ENCODE measurements around the gene CSK.

Gene CSK

DNA sequence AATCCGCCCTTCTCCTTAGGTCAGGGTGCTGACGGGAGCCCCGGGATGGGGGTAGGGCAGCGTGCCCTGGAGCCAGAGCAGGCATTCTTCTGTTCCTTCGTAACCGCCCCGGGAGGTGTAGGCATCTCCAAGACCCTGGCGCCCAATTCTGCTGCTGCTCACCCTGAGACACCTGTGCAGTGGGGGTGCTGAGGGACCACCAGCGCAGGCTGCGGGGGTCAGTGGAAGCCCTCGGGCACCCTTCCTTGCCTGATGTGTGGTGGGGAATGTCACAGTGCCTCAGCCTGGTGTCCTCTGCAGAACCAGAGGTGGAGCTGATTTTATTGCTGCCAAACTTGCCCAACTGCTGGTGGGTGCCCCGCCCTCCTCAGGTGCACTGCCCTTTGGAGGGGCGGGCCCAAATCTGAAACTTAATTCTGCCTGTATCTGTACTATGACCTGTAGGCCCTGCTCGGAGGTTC, 7.3 kb downstream of the CSK start:
- H3K23ac ChIP-seq (ENCODE audit: low read length), result no peak overlapping the region
- no CpG with 5 or more reads among the region's 14 CpGs for WGBS (ENCODE audit: extremely low coverage, insufficient coverage, insufficient read length)
- no peak overlapping the region for H2BK5ac ChIP-seq (ENCODE audit: low read depth, low read length, poor library complexity)
- no peak for DNase-seq
- H3K27me3 ChIP-seq (ENCODE audit: insufficient read depth, low read length), result no peaks in the 10 kb centered on the region
- peaks cover 1% of the 10 kb centered on the region for H3K9me3 ChIP-seq (ENCODE audit: insufficient read depth, low read depth, low read length)
- no peak overlapping the region for H4K91ac ChIP-seq (ENCODE audit: low read depth, low read length)
- no peak overlapping the region for H4K12ac ChIP-seq (ENCODE audit: low read depth, low read length)
- H2BK12ac ChIP-seq (ENCODE audit: low read length), result no peak overlapping the region
- peaks cover 3 to 8% of the 10 kb centered on the region in 2 experiments for H3K36me3 ChIP-seq (ENCODE audit: control insufficient read depth in 1 of 2, insufficient read depth in 2 of 2, low read length in 2 of 2)
- H3K4me1 ChIP-seq (ENCODE audit: control insufficient read depth in 1 of 2, insufficient read depth in 2 of 2, low read length in 2 of 2), result peaks cover 3 to 8% of the 10 kb centered on the region in 2 experiments
- no peak overlapping the region for H2AK5ac ChIP-seq (ENCODE audit: low read length)
- no peak overlapping the region for H3K14ac ChIP-seq (ENCODE audit: low read length)
- no peak overlapping the region for H3K4ac ChIP-seq (ENCODE audit: low read depth, low read length)
- H3K79me2 ChIP-seq (ENCODE audit: control insufficient read depth, insufficient read depth, low read length, poor library complexity), result no peaks in the 10 kb centered on the region
- no peak overlapping the region for H3K4me3 ChIP-seq (ENCODE audit: low read depth, low read length)
- H4K8ac ChIP-seq (ENCODE audit: low read depth, low read length), result no peak overlapping the region
- no peak overlapping the region for H2AFZ ChIP-seq (ENCODE audit: insufficient read depth, low read length, poor library complexity)
- no peak overlapping the region for H2BK120ac ChIP-seq (ENCODE audit: insufficient read depth, low read length, poor library complexity)
- H3K27ac ChIP-seq (ENCODE audit: low read depth, low read length), result no peak overlapping the region
- H3K18ac ChIP-seq (ENCODE audit: low read length), result no peak overlapping the region
- H3K79me1 ChIP-seq (ENCODE audit: low read length), result no peaks in the 10 kb centered on the region
- no peak overlapping the region for H3K9ac ChIP-seq (ENCODE audit: low read length)
- no peak overlapping the region for H3K4me2 ChIP-seq (ENCODE audit: low read length)

DNA sequence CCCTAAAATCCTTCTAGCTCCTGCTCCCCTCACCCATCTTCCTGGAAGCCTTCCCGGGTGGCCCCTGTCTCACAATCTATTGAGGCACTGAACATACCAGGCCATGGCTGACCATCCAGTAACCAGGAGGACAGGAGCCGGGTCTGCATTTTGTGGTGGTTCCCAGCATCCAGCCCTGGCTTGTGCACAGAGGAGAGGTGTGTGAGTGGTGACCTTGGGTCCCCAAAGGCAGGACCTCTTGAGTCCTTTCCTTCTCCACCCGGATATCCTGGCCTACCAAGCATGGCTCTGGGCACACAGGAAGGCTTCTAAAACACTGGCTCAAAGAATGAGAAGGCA, 7.8 kb downstream of the CSK start:
- no peak overlapping the region for H2BK12ac ChIP-seq (ENCODE audit: low read length)
- H4K12ac ChIP-seq (ENCODE audit: low read depth, low read length), result no peak overlapping the region
- H3K4me1 ChIP-seq (ENCODE audit: control insufficient read depth in 1 of 2, insufficient read depth in 2 of 2, low read length in 2 of 2), result peaks cover 3 to 8% of the 10 kb centered on the region in 2 experiments
- peaks cover 3 to 5% of the 10 kb centered on the region in 2 experiments for H3K36me3 ChIP-seq (ENCODE audit: control insufficient read depth in 1 of 2, insufficient read depth in 2 of 2, low read length in 2 of 2)
- no peak overlapping the region for H3K23ac ChIP-seq (ENCODE audit: low read length)
- no peak overlapping the region for H3K27ac ChIP-seq (ENCODE audit: low read depth, low read length)
- no peak overlapping the region for H3K4me2 ChIP-seq (ENCODE audit: low read length)
- H3K9me3 ChIP-seq (ENCODE audit: insufficient read depth, low read depth, low read length), result peaks cover 1% of the 10 kb centered on the region
- no CpG with 5 or more reads among the region's 3 CpGs for WGBS (ENCODE audit: extremely low coverage, insufficient coverage, insufficient read length)
- no peak overlapping the region for H4K8ac ChIP-seq (ENCODE audit: low read depth, low read length)
- no peak overlapping the region for H2BK120ac ChIP-seq (ENCODE audit: insufficient read depth, low read length, poor library complexity)
- H3K27me3 ChIP-seq (ENCODE audit: insufficient read depth, low read length), result no peaks in the 10 kb centered on the region
- no peak overlapping the region for H3K14ac ChIP-seq (ENCODE audit: low read length)
- H3K4me3 ChIP-seq (ENCODE audit: low read depth, low read length), result no peak overlapping the region
- no peak for DNase-seq
- no peak overlapping the region for H3K18ac ChIP-seq (ENCODE audit: low read length)
- H2BK5ac ChIP-seq (ENCODE audit: low read depth, low read length, poor library complexity), result no peak overlapping the region
- no peak overlapping the region for H3K9ac ChIP-seq (ENCODE audit: low read length)
- no peak overlapping the region for H2AK5ac ChIP-seq (ENCODE audit: low read length)
- no peak overlapping the region for H3K4ac ChIP-seq (ENCODE audit: low read depth, low read length)
- H4K91ac ChIP-seq (ENCODE audit: low read depth, low read length), result no peak overlapping the region
- no peak overlapping the region for H2AFZ ChIP-seq (ENCODE audit: insufficient read depth, low read length, poor library complexity)
- no peaks in the 10 kb centered on the region for H3K79me1 ChIP-seq (ENCODE audit: low read length)
- H3K79me2 ChIP-seq (ENCODE audit: control insufficient read depth, insufficient read depth, low read length, poor library complexity), result no peaks in the 10 kb centered on the region

DNA sequence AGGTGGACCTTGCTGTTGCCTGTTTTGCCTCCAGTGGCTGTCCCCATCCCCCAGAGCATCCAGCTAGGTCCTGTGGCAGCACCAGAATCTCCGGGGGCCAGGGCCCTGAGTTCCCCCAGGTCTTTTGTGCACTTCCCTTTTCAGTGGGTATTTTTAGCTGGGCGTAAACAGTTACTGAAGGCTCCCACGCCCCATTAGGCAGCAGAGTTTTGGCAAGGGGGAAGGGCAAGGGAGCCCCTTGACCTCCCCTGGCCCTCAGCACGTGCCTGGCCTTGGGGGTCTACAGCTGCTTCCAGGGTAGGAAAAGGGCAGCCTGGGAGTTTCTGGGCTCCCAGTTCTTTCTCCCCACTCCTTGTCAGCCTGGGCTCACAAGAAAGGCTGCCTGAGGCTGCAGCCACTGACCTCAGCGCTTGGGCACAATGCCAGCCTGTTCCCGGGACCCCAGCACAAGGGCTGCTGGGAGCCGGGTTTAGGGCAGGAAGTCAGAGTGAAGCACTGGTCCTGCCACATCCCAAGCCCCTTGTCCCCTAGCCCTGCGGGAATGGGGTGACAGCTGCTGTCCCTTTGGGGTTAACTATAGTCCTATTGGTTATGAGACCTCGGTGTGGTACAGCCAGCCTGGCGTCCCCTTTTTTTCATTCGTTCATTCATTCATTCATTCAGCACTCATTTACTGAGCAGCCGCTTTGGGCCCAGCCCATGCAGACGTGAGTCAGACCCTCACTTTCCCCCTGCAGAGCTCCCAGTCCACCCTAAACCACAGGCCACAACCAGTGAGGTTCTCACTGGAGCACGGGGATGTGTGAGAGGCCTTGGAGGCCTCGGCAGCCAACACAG, 8.4 kb downstream of the CSK start:
- no peak overlapping the region for H2BK12ac ChIP-seq (ENCODE audit: low read length)
- DNase-seq, result no peak
- H3K9me3 ChIP-seq (ENCODE audit: insufficient read depth, low read depth, low read length), result peaks cover 1% of the 10 kb centered on the region
- H3K14ac ChIP-seq (ENCODE audit: low read length), result no peak overlapping the region
- no peaks in the 10 kb centered on the region for H3K79me2 ChIP-seq (ENCODE audit: control insufficient read depth, insufficient read depth, low read length, poor library complexity)
- no peaks in the 10 kb centered on the region for H3K27me3 ChIP-seq (ENCODE audit: insufficient read depth, low read length)
- peaks cover 3 to 8% of the 10 kb centered on the region in 2 experiments for H3K4me1 ChIP-seq (ENCODE audit: control insufficient read depth in 1 of 2, insufficient read depth in 2 of 2, low read length in 2 of 2)
- no peak overlapping the region for H4K91ac ChIP-seq (ENCODE audit: low read depth, low read length)
- H3K27ac ChIP-seq (ENCODE audit: low read depth, low read length), result no peak overlapping the region
- WGBS (ENCODE audit: extremely low coverage, insufficient coverage, insufficient read length), result no CpG with 5 or more reads among the region's 15 CpGs
- H3K4me2 ChIP-seq (ENCODE audit: low read length), result no peak overlapping the region
- H3K4me3 ChIP-seq (ENCODE audit: low read depth, low read length), result no peak overlapping the region
- no peak overlapping the region for H3K23ac ChIP-seq (ENCODE audit: low read length)
- no peak overlapping the region for H2AK5ac ChIP-seq (ENCODE audit: low read length)
- peaks cover 3 to 8% of the 10 kb centered on the region in 2 experiments for H3K36me3 ChIP-seq (ENCODE audit: control insufficient read depth in 1 of 2, insufficient read depth in 2 of 2, low read length in 2 of 2)
- H3K4ac ChIP-seq (ENCODE audit: low read depth, low read length), result no peak overlapping the region
- no peak overlapping the region for H4K12ac ChIP-seq (ENCODE audit: low read depth, low read length)
- no peak overlapping the region for H3K9ac ChIP-seq (ENCODE audit: low read length)
- H3K18ac ChIP-seq (ENCODE audit: low read length), result no peak overlapping the region
- H2AFZ ChIP-seq (ENCODE audit: insufficient read depth, low read length, poor library complexity), result no peak overlapping the region
- H3K79me1 ChIP-seq (ENCODE audit: low read length), result no peaks in the 10 kb centered on the region
- no peak overlapping the region for H2BK5ac ChIP-seq (ENCODE audit: low read depth, low read length, poor library complexity)
- no peak overlapping the region for H4K8ac ChIP-seq (ENCODE audit: low read depth, low read length)
- no peak overlapping the region for H2BK120ac ChIP-seq (ENCODE audit: insufficient read depth, low read length, poor library complexity)

DNA sequence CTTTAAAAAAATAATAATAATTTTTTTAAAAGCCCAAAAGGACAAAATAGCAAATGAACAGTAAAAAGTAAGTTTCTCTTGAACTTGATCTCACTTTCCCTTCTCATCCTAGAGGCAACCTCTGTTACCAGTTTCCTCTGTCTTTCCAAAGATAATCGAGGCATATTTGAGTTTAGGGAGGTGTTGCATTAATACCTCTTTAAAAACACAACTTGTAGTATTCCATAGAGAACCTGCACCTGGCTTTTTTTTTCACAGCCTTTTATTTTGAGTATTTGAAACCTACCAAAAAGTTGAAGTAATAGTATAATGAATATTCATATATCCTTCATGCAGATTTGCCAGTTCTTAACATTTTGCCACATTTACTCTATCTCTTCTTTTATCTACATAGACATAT, 9.1 kb downstream of the CSK start:
- Histone ChIP-seq H3K9ac (ENCODE audit: low read length) (no peak overlapping the region), H2AK5ac (ENCODE audit: low read length) (no peak overlapping the region), H3K23ac (ENCODE audit: low read length) (no peak overlapping the region), H3K4me2 (ENCODE audit: low read length) (no peak overlapping the region), H2BK120ac (ENCODE audit: insufficient read depth, low read length, poor library complexity) (no peak overlapping the region), H3K79me2 (ENCODE audit: control insufficient read depth, insufficient read depth, low read length, poor library complexity) (no peaks in the 10 kb centered on the region), H4K12ac (ENCODE audit: low read depth, low read length) (no peak overlapping the region), H3K4ac (ENCODE audit: low read depth, low read length) (no peak overlapping the region), H3K79me1 (ENCODE audit: low read length) (no peaks in the 10 kb centered on the region), H3K14ac (ENCODE audit: low read length) (no peak overlapping the region), H3K4me1 (ENCODE audit: control insufficient read depth in 1 of 2, insufficient read depth in 2 of 2, low read length in 2 of 2) (peaks cover 3 to 8% of the 10 kb centered on the region in 2 experiments), H3K4me3 (ENCODE audit: low read depth, low read length) (no peak overlapping the region), H4K8ac (ENCODE audit: low read depth, low read length) (no peak overlapping the region), H2BK5ac (ENCODE audit: low read depth, low read length, poor library complexity) (no peak overlapping the region), H3K27ac (ENCODE audit: low read depth, low read length) (no peak overlapping the region), H3K9me3 (ENCODE audit: insufficient read depth, low read depth, low read length) (peaks cover 1% of the 10 kb centered on the region), H2BK12ac (ENCODE audit: low read length) (no peak overlapping the region), H3K27me3 (ENCODE audit: insufficient read depth, low read length) (no peaks in the 10 kb centered on the region), H4K91ac (ENCODE audit: low read depth, low read length) (no peak overlapping the region), H3K36me3 (ENCODE audit: control insufficient read depth in 1 of 2, insufficient read depth in 2 of 2, low read length in 2 of 2) (peaks cover 3 to 8% of the 10 kb centered on the region in 2 experiments), H2AFZ (ENCODE audit: insufficient read depth, low read length, poor library complexity) (no peak overlapping the region), H3K18ac (ENCODE audit: low read length) (no peak overlapping the region)
- no CpG with 5 or more reads among the region's 1 CpG for WGBS (ENCODE audit: extremely low coverage, insufficient coverage, insufficient read length)
- DNase-seq, result no peak

Measured in trophoblast cell (in vitro differentiated cells and primary cell).